Activated gamma-delta T cell treated with Interleukin-2 at 50 U/mL for 16 hours (primary cell): ENCODE measurements around the gene HDAC6.
"Not testable (repeated sequence)": the region's sequence is repeated elsewhere in the genome, so short reads cannot be mapped to it uniquely, and the experiment has no call there.

Experiments
- DNase-seq: peaks from one replicate; pipeline ENCODE4 v3.0.0-alpha.2; 2020

Gene HDAC6

GRCh38 chrX:48826876-48827653 lies 25.2 kb downstream of the HDAC6 start:
- DNase-seq = no peak

- DNase-seq = no peak
These were observed 25.7 kb downstream of the HDAC6 start for GRCh38 chrX:48827654-48827968.

- DNase-seq = no peak
These were observed 27.3 kb downstream of the HDAC6 start for GRCh38 chrX:48829016-48829735.

GRCh38 chrX:48831136-48831908 lies 29.5 kb downstream of the HDAC6 start:
- no peak for DNase-seq

GRCh38 chrX:48831909-48832291 lies 30.0 kb downstream of the HDAC6 start:
- no peak for DNase-seq

- DNase-seq = no peak
These were observed 31.8 kb downstream of the HDAC6 start for GRCh38 chrX:48833542-48834138.

GRCh38 chrX:48834383-48834709 lies 32.5 kb downstream of the HDAC6 start:
- no peak for DNase-seq

GRCh38 chrX:48835524-48836329 lies 33.9 kb downstream of the HDAC6 start, which contains the start of gene PCSK1N:
Gene PCSK1N (minus strand): TSS chrX:48835610. CDS start chrX:48835532, 78 bp downstream.
- peak; percentile 24 for DNase-seq

- DNase-seq = no peak
These were observed 37.8 kb downstream of the HDAC6 start for GRCh38 chrX:48839686-48840085.

- no peak for DNase-seq
These were observed 47.0 kb downstream of the HDAC6 start for GRCh38 chrX:48848847-48849246.

- DNase-seq = no peak
These were observed 51.0 kb downstream of the HDAC6 start for GRCh38 chrX:48852857-48853256.

GRCh38 chrX:48853494-48853893 lies 51.6 kb downstream of the HDAC6 start:
- not testable (repeated sequence) for DNase-seq

GRCh38 chrX:48854121-48854804 lies 52.4 kb downstream of the HDAC6 start:
- DNase-seq = not testable (repeated sequence)

- DNase-seq = no peak
These were observed 53.0 kb downstream of the HDAC6 start for GRCh38 chrX:48854898-48855297.

GRCh38 chrX:48864210-48864609 lies 62.3 kb downstream of the HDAC6 start:
- DNase-seq = no peak

- DNase-seq = not testable (repeated sequence)
These were observed 70.2 kb downstream of the HDAC6 start for GRCh38 chrX:48872017-48872416.
